HG03565 (cell line): ENCODE results near the gene TOM1L1.
"Not testable (repeated sequence)": the region's sequence is repeated elsewhere in the genome, so short reads cannot be mapped to it uniquely, and the experiment has no call there.

Source experiments
- ATAC-seq: cut with Tn5 transposase; IDR thresholded peaks from one replicate; pipeline ENCODE4 v1.9.1; 2021; ENCODE audit warnings: mild to moderate bottlenecking, moderate library complexity; ENCODE audit not compliant: unreplicated experiment

The TOM1L1 gene, protein sequence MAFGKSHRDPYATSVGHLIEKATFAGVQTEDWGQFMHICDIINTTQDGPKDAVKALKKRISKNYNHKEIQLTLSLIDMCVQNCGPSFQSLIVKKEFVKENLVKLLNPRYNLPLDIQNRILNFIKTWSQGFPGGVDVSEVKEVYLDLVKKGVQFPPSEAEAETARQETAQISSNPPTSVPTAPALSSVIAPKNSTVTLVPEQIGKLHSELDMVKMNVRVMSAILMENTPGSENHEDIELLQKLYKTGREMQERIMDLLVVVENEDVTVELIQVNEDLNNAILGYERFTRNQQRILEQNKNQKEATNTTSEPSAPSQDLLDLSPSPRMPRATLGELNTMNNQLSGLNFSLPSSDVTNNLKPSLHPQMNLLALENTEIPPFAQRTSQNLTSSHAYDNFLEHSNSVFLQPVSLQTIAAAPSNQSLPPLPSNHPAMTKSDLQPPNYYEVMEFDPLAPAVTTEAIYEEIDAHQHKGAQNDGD

DNA sequence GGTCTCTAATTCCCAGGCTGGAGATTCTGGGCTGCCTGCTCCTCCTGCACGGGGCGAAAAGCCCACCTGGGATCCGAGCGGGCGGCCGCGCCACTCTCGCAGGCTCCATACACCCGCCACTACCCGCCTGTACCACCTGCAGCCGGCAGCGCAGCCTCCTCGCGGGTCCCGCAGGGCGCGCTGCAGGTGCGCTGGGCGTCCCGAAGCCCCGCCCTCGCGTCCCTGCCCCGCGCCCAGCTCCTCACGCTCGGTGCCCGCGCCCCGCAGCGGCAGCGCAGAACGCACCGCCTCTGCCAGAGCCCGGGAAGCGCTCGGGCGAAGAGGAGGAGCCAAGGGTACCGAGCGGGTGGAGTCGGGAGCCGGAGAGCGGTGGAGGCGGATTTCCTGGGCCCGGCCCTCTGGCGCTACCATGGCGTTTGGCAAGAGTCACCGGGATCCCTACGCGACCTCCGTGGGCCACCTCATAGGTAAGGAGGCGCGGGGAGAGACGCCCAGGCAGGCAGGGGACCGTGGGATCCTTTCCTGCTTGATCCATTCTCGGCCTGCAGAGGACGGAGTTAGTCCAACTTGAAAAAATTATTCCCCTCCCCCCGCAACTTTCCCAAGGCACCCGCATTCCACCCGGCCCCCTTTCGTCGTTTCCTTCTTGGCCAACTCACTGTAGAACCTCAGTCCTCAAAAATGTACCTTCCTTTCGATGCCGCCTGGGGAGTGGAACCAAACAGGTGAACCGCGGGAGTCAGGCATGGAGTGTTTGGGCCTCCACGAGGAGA lies at the start of gene TOM1L1:
TOM1L1 (plus strand) TSS at position 396 of the 773 bp plus-strand sequence; CDS start at position 410, 14 bp downstream.
- peak; percentile 72 for ATAC-seq

DNA sequence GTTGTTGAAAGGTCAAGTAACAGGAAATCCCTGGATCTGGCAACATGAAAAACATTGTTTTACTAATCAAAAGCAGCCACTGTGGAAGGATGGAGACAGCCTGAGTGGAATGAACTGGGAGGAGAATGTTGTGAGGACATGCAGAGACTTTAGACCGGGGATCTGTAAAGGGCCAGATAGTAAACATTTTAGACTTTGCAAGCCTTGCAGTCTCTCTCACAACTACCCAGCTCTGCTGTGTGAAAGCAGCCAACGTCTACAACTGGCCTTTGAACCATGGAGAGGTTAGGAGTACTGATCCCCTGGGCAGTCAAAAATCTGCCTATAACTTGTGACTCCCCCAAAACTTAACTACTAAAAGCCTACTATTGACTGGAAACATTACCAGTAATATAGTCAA lies 41.5 kb upstream of the TOM1L1 start:
- no peak for ATAC-seq

DNA sequence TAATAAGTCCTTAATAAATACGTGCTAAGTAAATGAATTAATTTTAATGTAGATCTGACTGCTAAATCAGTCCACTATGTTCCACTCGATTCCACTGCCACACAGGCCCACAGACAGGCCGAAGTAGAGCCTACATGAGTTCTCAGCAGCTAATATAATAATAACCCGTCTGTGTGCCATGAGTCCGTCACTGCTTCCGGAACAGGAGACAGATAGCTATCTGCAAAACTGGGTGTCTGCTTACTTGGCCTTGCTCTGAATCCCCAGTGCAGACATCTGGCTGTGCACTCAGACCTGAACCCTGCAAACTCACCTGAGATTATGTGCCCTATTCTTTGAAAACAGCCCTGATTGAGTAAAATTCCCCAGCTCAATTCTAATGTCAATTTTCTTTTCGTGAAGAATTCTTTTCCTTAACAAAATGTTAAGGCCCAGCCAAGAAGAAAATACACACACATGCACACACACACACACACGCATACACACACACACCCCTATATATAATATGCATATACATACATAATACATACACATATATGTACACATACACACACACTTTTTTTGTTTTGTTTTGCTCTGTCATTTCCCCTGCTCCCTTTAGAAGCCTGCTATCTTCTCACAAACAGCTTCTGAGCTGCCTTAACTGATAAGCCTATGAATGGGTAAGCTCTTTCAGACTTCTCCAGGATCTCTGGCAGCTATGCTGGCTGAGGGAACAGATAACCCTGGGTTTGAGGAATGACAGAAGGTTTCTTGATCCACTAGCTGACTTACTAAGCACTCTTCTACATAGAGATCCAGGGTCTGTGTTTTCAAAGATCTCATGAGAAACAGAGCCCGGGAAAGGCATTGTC lies 39.8 kb upstream of the TOM1L1 start:
- ATAC-seq = no peak

DNA sequence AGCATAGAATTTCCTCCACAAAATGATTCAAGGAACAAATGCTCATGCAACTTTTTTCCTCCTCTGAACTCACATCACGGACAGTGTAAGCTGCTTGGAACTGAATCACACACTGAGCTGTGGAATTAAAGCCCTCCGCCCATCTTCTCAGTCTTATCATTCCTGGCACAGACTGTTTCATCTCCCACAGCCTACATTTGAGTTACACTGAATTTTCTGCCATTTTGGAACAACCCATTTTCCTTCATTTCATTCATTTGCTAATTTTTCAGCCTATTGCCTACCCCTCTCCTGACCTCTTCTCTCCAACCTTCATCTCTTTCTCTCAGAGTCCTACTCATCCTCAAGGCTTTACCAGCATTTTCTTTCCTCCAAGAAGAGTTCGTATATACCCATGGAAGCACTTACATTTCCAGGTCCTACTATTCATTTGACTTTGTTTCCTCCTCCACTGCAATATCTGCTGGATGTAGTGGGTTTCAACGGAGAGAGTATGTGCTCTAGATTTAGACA lies 39.1 kb upstream of the TOM1L1 start:
- ATAC-seq = no peak

- ATAC-seq = no peak
These were observed 37.5 kb upstream of the TOM1L1 start for GRCh38 chr17:54863176-54863575.

GRCh38 chr17:54864070-54864469 lies 36.6 kb upstream of the TOM1L1 start:
- ATAC-seq = no peak

- ATAC-seq = no peak
These were observed 35.9 kb upstream of the TOM1L1 start for GRCh38 chr17:54864636-54865356.

DNA sequence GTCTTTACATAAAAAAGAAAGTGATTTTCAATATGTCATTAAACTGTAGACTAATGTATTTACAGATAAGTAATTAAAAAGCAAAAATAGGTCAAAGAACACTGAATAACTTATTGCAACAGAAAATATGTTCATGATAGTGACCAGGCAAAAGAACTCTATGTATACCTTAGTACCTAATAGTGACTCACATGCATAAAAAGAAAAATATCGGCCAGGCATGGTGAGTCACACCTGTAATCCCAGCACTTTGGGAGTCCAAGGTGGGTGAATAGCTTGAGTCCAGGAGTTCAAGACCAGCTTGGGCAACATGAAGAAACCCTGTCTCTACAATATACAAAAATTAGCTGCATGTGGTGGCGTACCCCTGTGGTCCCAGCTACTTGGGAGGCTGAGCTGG lies 33.0 kb upstream of the TOM1L1 start:
- ATAC-seq = no peak

GRCh38 chr17:54870671-54871175 lies 29.9 kb upstream of the TOM1L1 start:
- no peak for ATAC-seq

- not testable (repeated sequence) for ATAC-seq
These were observed 24.7 kb upstream of the TOM1L1 start for GRCh38 chr17:54875906-54876305.

- no peak for ATAC-seq
These were observed 23.9 kb upstream of the TOM1L1 start for GRCh38 chr17:54876656-54877195.

- no peak for ATAC-seq
These were observed 19.2 kb upstream of the TOM1L1 start for GRCh38 chr17:54881255-54881972.

- ATAC-seq = no peak
These were observed 18.3 kb upstream of the TOM1L1 start for GRCh38 chr17:54882371-54882770.

DNA sequence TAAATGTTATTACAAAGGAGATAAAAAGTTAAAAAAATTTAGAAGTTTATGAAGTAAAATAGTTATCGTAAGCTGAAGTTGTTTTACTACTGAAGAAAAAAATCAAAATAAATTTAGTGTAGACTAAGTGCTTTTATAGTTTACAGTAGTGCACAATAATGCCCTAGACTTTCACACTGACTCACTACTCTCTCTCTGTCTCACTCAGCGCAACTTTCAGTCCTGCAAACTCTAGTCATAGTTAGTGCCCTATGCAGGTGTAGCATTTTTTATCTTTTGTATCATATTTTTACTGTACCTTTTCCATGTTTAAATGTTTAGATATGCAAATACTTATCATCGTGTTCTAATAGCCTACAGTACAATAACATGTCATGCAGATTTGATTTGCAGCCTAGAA lies 17.7 kb upstream of the TOM1L1 start:
- ATAC-seq = peak; percentile 94

- ATAC-seq = no peak
These were observed 16.7 kb upstream of the TOM1L1 start for GRCh38 chr17:54883939-54884338.

DNA sequence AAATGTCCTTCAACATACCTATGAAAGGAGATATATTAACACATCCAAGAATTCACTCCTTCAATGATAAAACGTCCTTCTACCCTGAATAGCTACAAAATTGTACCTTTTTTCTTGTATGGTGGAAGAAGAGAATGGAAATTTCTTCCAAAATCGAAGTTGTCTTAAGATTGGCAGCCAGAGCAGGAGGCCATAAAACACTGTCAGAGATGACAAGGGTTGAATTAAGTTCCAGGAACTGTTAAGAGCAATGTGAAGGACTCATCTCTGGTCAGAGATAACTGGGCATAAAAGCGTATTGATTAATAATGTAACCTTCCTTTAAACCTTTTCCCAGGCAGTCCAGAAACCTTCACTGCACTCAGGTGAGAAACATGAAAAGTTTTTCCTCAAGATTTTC lies 12.9 kb upstream of the TOM1L1 start:
- no peak for ATAC-seq

GRCh38 chr17:54888254-54888653 lies 12.4 kb upstream of the TOM1L1 start:
- no peak for ATAC-seq

GRCh38 chr17:54888981-54889380 lies 11.7 kb upstream of the TOM1L1 start:
- ATAC-seq = no peak

GRCh38 chr17:54891176-54891821 lies 9.4 kb upstream of the TOM1L1 start:
- no peak for ATAC-seq
